Activated CD4-positive, alpha-beta T cell treated with anti-CD3 and anti-CD28 coated beads, Interleukin-2, amount 50 U/mL, for 1 hour (primary cell): ENCODE results near the gene SRD5A3.

Experiments used
- DNase-seq: peaks from one replicate; pipeline ENCODE4 v3.0.0-alpha.2; 2020

SRD5A3 gene

DNA sequence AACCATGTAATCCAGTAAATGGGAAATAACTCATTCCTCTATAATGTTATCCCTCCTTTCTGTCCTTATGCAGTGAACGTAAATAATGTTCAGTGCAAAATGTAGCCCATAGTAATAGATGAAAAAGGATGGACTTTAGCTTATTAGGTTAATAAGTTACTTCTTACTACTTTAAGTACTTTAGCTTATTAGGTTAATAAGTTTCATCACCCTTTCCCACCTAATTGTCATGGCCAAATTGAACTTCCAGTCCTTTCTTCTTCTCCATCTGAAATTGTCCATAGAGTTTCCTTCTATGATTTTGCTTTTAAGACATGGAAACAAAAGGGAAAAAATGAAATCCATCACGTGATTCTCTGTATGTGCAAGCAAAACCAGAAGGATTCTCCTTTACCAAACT, 34.5 kb downstream of the SRD5A3 start:
- DNase-seq: no peak

DNA sequence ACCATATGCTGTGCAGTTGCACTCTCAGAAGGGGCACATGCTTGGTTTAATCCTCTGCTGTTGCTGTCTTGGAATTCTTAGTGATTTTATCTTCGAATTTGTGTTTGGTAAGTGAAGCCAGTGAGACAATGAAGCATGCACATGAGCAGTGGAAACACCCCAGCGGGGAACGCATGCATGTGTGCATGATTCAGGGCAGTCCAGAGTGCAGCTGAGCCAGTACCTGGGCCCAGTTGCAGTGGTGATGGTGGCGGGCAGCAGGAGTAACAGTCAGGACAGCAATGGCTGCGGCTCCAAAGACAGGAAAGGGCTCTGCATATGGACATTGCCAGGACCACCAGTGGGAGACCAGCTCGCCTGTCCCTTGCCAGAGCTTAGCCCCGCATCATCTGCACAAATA, 35.5 kb downstream of the SRD5A3 start:
- DNase-seq: no peak

DNA sequence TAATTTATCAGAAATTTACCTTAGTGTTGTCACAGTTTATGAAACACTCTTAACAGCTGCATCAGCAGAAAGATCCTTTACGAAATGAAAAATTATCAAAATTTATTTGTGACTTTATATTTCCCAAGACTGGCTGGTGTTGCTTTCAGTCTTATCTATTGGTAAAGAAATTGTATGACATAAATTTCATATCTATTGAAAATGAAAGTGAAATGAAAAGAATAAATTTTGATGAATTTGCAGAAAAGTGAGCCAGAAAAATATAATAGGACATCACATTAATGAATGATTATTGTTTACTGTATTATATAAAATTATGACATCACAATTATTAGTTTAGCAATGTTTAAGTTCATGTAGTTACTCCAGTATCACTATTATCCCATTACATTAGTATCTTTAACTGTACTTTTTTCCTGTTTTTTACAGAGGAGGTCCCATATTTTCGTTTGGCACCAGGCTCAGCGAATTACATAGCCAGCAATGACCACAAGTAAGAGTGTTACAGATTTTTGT, 36.5 kb downstream of the SRD5A3 start:
- DNase-seq: no peak

DNA sequence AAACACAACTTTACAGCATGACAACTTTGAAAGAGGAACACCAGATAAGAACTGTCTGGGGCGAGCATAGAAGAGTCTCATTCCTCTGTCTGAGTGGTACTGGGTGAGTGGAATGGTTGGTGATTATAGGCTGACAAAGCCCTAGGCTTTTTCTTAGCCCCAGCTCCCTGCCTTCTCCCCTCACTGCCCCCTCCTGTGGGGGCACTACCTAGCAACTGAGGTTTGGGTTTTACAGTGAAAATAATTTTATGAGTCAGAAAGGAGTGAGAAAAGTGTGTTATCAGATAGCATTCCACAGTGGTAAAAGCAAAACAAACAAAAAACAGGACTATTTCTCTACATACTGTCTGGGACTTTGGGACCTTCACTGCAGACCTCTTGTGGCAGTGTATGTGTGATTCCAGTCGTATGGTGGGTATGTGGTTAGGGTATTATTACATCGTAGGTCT, 39.2 kb downstream of the SRD5A3 start:
- DNase-seq: no peak

DNA sequence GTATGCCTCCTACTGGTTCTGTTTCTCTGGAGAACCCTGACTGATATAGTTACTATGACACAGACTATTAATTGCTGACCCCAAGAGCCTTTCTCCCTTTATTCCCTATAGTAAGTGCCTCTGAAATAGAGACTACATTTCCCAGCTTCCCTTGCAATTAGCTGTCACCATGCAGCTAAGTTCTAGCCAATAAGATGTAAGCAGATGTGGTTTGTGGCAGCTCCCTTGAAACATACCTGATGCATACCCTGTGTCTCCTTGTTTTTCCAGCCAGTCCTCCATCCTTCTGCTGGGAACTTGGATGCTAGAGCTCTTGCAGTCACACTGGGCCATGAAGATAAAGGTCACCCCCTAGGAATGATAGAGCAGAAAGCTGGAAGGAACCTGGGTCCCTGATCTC, 40.0 kb downstream of the SRD5A3 start:
- DNase-seq: no peak

DNA sequence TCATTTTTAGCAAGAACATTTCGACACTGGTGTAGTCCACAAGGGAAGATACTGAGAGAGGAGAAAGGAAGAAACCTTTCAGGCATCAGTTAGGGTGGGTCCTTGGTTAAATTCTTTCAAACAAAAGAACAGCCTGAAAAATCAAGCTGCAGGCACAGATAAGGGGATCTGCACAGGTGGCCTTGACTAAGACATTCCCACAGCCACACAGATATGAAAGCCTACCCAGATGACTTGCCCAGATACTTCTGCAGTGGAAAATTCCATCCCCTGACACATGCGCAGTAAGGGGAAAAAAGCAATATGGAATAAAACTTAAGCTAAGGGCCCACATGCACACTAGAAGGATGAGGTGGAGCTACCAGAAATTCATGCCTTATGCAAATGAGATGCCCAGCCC, 40.8 kb downstream of the SRD5A3 start:
- DNase-seq: no peak

DNA sequence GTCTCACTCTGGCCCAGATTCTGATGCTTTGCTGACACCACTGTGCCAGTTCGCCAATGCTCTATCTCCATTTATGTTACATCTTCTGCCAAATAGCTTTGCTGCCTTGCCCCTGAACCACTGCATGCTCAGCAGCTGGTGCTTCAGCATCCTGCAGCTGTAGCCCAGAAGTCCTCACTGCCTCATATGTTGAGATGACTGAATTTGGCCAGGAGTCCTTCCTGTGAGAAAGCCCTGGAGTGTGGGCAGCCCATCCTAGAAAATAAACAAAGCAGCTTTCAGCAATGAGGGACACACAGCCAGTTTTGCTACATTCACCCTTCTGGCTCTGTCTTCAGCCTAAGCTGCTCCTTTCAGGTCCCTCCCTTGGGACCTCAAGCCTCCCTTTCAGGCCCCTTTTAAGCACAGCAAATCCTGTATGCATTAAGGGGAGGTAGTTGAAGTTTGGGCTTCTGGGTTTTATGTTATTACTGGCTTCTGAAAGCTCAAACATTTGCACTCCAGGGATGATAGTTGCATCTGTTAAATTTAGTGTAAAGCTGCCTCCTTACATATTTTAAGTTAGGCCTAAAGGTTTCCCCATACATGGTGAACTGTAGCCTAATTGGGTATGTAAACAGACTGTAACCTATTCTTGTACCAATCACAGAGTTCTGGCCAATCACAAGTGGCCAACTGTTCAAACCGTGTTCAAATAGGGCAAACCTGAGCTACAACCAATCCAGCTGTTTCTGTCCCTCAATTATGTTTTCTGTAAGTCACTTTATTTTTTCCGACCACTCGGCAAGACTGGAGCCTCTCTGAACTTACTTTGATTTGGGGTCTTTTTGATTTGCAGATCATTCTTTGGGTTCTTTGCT, 47.6 kb downstream of the SRD5A3 start:
- no peak for DNase-seq

DNA sequence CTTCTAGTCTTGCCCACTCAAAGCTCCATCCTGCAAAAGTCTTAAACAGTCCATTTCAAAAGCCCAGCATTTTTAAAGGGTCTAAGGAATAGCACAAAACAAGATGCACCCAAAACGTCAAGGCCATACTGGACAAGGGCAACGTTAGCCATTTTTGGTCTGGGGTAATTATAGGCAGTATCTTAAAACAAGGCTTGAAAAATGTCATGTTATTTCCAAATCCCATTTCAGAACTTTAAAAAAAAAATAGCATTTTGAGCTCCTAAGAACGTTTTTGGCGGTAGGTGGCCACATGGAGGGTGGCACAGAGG, 49.1 kb downstream of the SRD5A3 start:
- no peak for DNase-seq

DNA sequence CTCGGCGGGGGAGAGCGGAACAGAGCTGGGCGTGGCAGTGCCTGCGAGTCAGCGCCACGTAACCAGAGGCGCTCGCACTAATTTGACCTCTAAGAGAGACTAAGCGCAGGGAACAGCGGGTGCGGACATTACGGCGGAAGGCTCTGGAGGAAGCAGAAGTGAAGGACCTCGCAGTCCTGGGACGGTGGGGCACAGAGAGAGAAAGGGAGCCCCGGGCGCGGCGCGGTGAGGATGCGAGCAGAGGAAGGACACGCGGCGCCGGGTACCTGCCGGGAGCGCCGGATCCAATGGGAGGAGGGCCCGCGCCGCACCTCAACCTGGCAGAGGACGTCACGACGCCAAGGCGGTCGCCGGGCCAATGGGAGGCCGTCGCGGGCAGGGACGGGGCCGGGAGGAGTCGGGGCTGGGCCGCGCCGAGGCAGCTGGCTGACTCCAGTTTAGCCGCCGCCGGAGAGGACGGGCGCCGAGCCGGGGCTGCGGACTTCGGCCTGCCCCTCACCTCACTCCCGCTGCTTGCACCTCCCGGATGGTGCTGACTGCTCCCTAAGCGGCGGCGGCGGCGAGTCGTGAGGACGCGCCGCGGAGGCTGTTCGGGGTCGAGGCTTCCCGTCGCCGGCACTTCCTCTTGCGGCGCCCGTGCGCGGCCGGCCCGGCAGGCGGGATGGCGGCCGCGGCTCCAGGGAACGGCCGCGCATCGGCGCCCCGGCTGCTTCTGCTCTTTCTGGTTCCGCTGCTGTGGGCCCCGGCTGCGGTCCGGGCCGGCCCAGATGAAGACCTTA, 49.7 kb downstream of the SRD5A3 start, which contains the start of gene TMEM165:
Gene TMEM165, plus strand, starts transcription at position 429 of the 779 bp plus-strand sequence. Its CDS starts 233 bp downstream, at position 662.
- DNase-seq: peak; percentile 85

DNA sequence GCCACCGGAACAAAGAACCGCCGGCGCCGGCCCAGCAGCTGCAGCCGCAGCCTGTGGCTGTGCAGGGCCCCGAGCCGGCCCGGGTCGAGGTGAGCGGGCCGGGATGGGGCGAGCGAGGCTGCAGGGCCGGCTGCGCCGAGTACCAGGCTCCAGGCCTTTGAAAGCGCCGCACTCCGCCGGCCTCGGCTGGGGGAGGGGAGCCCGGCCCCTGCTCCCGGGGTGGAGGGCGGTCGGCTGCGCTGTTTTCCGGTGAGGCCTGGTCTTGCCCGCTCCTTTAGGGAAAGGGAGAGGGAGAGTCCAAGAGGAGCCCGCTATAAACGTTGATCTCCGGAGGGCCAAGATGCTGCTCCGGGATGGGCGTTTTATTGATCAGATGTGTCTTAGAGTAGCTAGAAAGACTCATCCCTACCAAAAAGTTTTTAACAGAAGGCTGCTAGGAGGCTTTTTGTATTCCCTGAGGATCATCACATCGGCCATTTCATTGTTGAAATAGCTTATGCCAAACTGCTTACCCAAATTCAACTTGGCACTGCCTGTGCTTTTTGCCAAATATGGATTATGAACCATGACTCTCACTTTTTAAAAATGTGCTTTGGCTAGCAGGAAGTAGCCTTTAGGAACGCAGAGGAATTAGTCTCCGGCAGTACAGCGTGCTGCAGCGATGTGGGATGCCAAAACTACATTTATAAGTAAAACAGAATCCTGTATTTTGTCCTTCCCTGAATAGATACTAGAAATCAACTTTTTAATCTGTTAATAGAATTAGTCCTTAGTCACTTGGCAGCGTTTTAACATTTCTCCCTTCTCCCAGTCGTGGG, 50.5 kb downstream of the SRD5A3 start:
- DNase-seq: peak; percentile 6

DNA sequence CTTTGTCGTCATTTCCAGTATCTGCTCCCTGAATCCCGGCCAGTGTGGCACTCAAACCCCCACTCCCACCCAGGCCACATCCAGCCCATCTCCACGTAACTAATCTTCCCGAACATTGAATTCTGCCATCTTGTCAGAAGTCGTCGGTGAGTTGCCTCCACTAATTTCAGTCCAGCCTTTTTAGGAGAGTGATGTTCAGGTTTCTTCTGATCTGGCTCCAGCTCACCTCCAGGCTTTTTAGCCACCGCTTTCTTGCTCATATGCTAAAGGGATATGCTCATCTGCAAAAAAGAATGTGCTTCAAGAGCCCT, 51.0 kb downstream of the SRD5A3 start:
- DNase-seq: no peak

DNA sequence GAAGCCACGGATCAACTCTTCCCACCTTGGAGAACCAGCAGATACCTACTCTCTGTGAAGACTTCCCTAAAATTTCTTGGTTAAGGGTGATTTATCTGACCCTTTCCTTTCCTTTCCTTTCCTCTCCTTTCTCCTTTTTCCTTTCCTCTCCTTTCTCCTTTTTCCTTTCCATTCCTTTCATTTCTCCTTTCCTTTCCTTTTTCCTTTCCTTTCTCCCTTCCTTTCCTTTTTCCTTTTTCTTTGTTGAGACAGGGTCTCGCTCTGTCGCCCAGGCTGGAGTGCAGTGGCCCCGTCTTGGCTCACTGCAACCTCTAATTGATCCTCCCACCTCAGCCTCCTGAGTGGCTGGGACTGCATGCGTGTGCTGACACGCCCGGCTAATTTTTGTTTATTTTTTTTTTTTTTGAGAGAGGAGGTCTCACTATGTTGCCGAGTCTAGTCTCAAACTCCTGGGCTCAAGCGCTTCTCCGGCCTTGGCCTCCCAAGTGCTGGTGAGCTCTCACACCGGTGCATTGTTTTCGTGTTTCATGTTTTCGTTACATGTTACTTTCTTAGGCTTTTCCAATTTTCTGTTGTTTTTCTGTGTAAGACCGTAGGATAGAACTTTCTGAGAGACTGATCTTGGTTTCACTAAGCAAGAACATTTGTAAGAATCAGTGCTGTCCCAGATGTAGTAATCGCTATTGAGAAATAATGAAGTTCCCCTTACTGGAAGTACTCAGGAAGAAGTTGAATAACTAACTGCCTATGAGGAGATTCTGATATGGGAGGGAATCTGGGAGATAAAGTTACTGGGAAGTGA, 51.7 kb downstream of the SRD5A3 start:
- DNase-seq: no peak

DNA sequence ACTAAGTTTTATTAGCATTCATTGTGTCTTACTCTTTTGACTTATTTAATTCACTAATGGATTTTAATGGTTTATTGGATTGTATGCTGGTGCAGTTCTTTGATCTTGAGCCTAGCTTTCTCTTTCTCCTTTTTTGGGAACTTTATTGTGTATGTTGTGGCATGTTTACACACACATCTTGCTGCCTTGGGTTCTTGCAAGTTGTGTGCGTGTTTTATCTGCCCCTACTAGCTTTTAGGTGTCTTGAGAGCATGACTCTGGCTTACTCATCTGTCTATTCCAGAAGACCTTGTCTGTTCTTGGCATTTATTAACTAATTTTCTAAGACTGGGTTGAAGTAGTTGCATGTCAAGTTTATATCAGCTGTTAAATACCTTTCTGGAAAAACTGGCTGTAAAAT, 52.4 kb downstream of the SRD5A3 start:
- DNase-seq: no peak

DNA sequence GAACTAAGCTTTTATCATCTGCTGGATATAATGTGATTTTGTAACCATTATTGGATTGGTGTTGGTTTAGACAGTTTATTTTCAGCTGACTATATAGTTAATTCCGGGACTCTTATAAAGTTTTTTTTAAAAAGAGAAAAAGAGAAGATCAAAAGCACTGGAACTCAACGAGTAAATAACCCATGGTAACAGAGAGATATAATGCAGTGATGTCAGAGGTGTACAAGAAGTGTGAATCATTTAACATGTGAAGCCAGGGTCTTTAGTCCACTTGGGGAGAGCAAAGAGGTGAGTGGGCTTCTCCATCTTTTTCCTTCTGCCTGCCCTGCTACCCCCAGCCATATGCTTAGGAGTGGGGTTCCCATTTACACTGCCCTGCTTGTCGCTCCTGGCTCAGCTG, 52.9 kb downstream of the SRD5A3 start:
- no peak for DNase-seq

DNA sequence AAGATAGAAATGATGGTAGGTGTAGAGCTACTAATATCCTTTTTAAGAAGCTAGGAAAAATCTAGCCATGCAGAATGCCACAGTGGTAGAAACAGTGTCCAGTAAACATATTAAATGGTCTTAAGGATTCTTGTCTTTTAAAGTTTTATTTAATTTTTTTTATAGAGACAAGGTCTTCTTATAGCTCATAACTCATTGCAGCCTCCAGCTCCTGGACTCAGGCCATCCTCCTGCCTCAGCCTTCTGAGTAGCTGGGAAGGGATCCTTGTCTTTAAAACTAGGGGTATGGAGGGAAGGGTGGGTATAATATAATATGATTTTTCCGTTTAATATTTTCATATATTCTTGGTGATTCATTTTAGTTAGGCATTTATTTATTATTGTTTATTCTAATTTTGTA, 53.5 kb downstream of the SRD5A3 start:
- no peak for DNase-seq

DNA sequence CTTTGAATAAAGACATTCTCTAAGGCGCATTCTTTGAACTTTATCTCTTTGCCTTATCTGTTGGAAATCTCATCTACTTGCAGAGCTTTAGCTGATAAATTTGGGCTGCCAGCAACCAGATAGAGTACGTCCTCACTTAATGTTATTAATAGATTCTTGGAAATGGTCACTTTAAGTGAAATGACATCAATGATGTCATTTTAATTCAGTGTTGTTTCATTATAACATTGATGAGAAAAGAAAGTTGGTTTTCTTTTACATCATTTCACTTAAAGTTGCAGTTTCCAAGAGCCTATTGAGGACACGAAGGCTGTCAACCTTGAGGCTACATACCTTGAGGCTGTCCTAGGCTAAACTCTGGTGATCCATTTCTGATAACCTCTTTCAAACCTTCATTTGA, 59.0 kb downstream of the SRD5A3 start:
- DNase-seq: no peak

DNA sequence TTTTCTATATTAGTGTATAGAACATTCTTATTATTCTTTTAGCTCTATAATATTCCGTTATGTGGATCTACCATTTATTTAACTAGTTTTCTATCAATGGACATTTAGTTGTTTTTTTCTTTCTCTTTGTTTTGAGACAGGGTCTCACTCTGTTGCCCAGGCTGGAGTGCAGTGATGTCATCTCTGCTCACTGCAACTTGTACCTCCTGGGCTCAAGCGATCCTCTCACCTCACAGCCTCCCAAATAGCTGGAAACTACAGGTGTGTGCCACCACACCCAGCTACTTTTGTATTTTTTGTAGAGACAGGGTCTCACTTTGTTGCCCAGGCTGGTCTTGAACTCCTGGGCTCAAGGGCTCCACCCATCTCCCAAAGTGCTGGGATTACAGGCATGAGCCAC, 60.5 kb downstream of the SRD5A3 start:
- DNase-seq: no peak

DNA sequence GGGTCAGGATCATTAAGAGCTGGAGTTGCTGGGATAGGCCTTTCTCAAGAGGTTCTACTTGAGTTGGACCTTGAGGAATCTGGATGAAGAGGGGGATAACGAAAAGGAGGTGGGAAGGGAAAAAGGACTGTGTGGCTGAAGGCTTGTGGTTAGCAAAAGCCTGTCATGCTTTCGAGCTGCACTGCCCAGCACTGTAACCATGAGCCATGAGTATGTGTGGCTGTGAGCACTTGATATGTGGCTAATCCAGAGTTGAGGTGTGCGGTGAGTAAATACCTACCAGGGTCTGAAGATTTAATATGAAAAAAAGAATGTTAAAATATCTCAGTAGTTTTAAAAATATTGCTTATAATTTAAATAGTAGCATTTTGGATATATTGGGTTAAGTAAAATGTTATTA, 61.1 kb downstream of the SRD5A3 start:
- DNase-seq: no peak

DNA sequence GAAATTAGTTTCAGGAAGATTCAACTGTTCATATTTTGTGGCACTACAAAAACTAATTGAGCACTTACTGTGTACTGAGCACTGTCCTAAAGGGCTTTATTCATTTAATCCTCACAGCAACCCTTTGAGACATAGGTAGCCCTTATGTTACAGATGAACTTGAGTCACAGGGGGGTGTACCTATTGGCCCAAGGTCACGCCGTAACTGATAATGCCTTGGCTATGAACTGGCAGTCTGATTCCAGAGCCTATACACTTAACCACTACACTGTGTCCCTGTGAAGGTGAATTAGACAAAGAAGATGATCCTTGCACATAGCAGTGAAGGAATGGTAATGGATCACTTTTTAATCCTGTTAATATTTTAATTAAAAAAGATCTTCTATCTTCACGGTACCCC, 61.7 kb downstream of the SRD5A3 start:
- no peak for DNase-seq

DNA sequence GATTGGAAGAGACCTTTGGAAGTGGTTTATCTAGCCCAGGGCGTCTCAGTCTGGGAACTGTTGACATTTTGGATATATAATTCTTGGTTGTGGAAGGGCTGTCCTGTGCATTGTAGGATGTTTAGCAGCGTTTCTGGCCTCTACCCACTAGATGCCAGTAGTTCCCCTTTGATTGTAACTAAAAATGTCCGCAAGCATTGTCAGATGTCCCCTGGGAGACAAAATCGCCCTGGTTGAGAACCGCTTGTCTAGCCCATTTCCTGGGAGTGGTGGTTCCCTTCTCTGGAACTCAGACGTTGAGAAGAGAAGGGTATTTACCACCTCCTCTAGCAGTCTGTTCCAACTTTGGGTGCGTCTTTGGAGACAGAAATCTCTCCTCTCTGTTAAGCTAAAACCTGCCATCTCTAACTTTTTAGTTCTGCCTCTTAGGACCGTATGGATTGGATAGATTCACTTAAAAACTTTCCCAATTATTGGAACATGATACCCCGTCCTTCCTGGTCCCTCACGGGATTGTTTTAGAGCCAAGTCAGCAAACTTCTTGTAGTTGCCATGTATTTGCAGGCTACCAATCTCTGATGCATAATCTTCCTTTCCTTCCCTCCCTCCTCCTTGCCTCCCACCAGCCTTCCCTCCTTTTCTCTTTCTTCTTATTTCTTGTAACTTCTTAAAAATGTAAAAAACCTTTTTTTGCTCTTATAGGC, 63.6 kb downstream of the SRD5A3 start:
- DNase-seq: no peak

DNA sequence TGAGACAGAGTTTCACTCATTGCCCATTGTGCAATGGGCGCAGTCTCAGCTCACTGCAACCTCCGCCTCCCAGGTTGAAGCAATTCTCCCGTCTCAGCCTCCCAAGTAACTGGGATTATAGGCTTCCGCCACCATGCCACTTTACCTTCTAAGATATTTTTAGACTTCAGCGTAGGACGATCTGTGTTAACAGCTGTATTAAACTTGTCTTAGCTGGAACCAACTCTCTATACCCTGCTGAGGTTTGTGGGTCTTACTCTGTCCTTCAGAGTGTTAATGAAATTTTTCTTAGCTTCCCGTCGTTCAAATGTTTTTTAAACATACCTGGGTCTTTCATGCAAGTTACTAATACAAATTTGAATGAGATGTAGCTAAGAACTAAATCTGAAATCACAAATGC, 64.4 kb downstream of the SRD5A3 start:
- no peak for DNase-seq

DNA sequence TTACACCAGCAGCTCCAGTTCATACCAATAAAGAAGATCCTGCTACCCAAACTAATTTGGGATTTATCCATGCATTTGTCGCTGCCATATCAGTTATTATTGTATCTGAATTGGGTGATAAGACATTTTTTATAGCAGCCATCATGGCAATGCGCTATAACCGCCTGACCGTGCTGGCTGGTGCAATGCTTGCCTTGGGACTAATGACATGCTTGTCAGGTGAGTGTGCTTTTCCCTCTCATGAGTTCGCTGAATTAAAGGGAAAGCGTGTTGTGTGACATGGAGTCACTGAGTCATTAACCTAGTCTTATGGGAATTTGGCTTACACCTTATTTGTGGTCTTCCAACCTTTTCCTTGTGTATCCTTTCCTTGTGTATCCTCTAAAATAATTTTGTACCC, 65.6 kb downstream of the SRD5A3 start:
- DNase-seq: no peak
